ENCODE measurements around the gene TIPARP. TPM values are rescaled to one million over a fixed set of nuclear protein-coding genes. Genes with fewer than 3 reads are reported as not detected.

The TIPARP gene
- total RNA-seq, 3 donors from 2014 or later (not counting 1 experiment from before 2014, with no cell fraction given), result 129 to 249 (median 147) TPM

DNA sequence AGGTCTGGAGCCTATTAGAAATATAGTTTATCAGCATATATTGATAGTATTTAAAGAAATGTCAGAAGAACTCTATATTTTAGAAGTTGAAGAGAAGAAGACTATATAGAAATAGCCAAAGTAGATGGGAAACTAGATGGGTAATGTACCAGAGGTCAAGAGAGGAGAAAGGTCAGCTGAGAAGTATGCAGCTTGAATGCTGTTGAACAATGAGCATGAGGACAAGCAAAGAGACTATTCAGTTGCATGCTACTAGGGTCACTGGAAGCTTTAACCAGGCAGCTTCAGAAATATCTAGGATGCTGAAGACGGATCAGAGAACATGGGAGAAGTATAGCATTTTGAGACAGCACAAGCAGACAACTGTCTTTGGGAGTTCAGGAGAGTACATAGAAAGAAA is 19.6 kb upstream of the TIPARP start:
- H3K27ac Mint-ChIP-seq, result no peak overlapping the region

GRCh38 chr3:156655819-156656550 is 18.4 kb upstream of the TIPARP start:
- no peak overlapping the region for H3K4me3 ChIP-seq (ENCODE audit: low read length)
- H3K27ac ChIP-seq (ENCODE audit: low read length), result no peak overlapping the region
- H3K4me1 ChIP-seq (ENCODE audit: control insufficient read depth, insufficient read depth, low read length), result no peaks in the 10 kb centered on the region
- intact Hi-C loops (cut with micrococcal nuclease), result no loop called here
- WGBS (ENCODE audit: insufficient coverage), result 84% methylated on average over 5 of the region's 5 CpGs
- TF ChIP-seq CTCF (IDR thresholded peaks at IDR 0.05), result no peak
- Mint-ChIP-seq H3K4me1 (peaks cover under 1% of the 10 kb centered on the region in 2 donors), H3K9me3 (no peaks in the 10 kb centered on the region), H3K27ac (no peak overlapping the region), H3K36me3 (no peaks in the 10 kb centered on the region), H3K4me3 (no peak overlapping the region), H3K27me3 (ENCODE audit: low read depth in 2 of 2) (peaks cover 0 to 2% of the 10 kb centered on the region in 2 donors)
- H3K9me3 ChIP-seq (ENCODE audit: control insufficient read depth, insufficient read depth, low read length), result no peaks in the 10 kb centered on the region
- no peak for DNase-seq
- no peaks in the 10 kb centered on the region for H3K27me3 ChIP-seq (ENCODE audit: control insufficient read depth, insufficient read depth, low read length)
- no peak for ATAC-seq
- H3K36me3 ChIP-seq (ENCODE audit: control insufficient read depth, insufficient read depth, low read length), result no peaks in the 10 kb centered on the region

More for the DNA sequence above, 19.6 kb upstream of the TIPARP start:
- H3K4me3 ChIP-seq (ENCODE audit: low read length), result no peak overlapping the region
- Mint-ChIP-seq H3K4me1 (no peaks in the 10 kb centered on the region), H3K4me3 (no peak overlapping the region), H3K9me3 (no peaks in the 10 kb centered on the region), H3K27me3 (ENCODE audit: low read depth in 2 of 2) (peaks cover 0 to 2% of the 10 kb centered on the region in 2 donors), H3K36me3 (no peaks in the 10 kb centered on the region)
- 96% methylated on average over 1 of the region's 1 CpG for WGBS (ENCODE audit: insufficient coverage)
- intact Hi-C loops (cut with micrococcal nuclease), result no loop called here
- DNase-seq (no peak), ATAC-seq (no peak)
- no peaks in the 10 kb centered on the region for H3K4me1 ChIP-seq (ENCODE audit: control insufficient read depth, insufficient read depth, low read length)
- no peak for TF ChIP-seq CTCF (IDR thresholded peaks at IDR 0.05)
- no peaks in the 10 kb centered on the region for H3K27me3 ChIP-seq (ENCODE audit: control insufficient read depth, insufficient read depth, low read length)
- no peaks in the 10 kb centered on the region for H3K36me3 ChIP-seq (ENCODE audit: control insufficient read depth, insufficient read depth, low read length)
- no peaks in the 10 kb centered on the region for H3K9me3 ChIP-seq (ENCODE audit: control insufficient read depth, insufficient read depth, low read length)
- no peak overlapping the region for H3K27ac ChIP-seq (ENCODE audit: low read length)

DNA sequence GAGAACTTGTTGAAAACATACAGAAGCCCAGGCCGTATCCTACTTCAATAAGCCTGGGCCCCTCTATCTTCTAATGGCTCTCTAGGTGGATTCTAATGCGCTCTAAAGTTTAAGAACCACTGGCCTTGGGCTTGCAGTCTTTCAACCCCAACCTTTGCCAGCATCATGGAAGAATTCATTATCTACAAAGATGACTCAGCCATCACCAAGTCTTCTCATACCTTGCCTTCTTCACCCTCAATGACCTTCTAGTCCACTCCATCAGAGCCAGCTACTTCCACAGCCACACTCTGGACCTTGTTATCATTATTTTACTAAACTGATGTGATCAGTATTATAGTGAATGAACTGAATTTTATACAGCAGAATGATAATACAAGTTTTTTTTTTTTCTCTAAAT is 16.9 kb upstream of the TIPARP start:
- H3K4me3 Mint-ChIP-seq, result no peak overlapping the region

More for the DNA sequence above, 16.9 kb upstream of the TIPARP start:
- Mint-ChIP-seq H3K27me3 (ENCODE audit: low read depth in 2 of 2) (peaks cover 0 to 2% of the 10 kb centered on the region in 2 donors), H3K9me3 (no peaks in the 10 kb centered on the region), H3K27ac (no peak overlapping the region), H3K4me1 (peaks cover 5 to 7% of the 10 kb centered on the region in 2 donors), H3K36me3 (no peaks in the 10 kb centered on the region)
- Histone ChIP-seq H3K4me1 (ENCODE audit: control insufficient read depth, insufficient read depth, low read length) (no peaks in the 10 kb centered on the region), H3K36me3 (ENCODE audit: control insufficient read depth, insufficient read depth, low read length) (no peaks in the 10 kb centered on the region), H3K4me3 (ENCODE audit: low read length) (no peak overlapping the region), H3K9me3 (ENCODE audit: control insufficient read depth, insufficient read depth, low read length) (no peaks in the 10 kb centered on the region), H3K27me3 (ENCODE audit: control insufficient read depth, insufficient read depth, low read length) (no peaks in the 10 kb centered on the region), H3K27ac (ENCODE audit: low read length) (no peak overlapping the region)
- ATAC-seq, result no peak
- intact Hi-C loops (cut with micrococcal nuclease), result no loop called here
- WGBS (ENCODE audit: insufficient coverage), result 100% methylated on average over 2 of the region's 2 CpGs
- DNase-seq, result no peak
- no peak for TF ChIP-seq CTCF (IDR thresholded peaks at IDR 0.05)
